HepG2 (cell line): ENCODE results near the gene NAT10.

Source experiments
- AKNA ChIP-seq: sonication (generic); formaldehyde crosslinking; IDR thresholded peaks from 2 replicates; pipeline ENCODE4 v1.4.0; 2020; ENCODE audit warnings: missing genetic modification reagents, borderline replicate concordance
- CTCF ChIP-seq: sonication (generic); formaldehyde crosslinking; IDR thresholded peaks from 2 replicates; pipeline ENCODE4 v1.5.0; 2020; ENCODE audit warnings: mild to moderate bottlenecking, missing genetic modification reagents, moderate library complexity
- HNF4G ChIP-seq, 2 experiments: sonication (generic) in 1 of 2; formaldehyde crosslinking in 1 of 2; IDR thresholded peaks; 2 replicates each; pipeline versions ENCODE4 v1.4.0 to v1.6.1; 2011 to 2020; ENCODE audit warnings: borderline replicate concordance in 2 of 2, low read depth in 2 of 2, mild to moderate bottlenecking in 2 of 2, low read length in 1 of 2, missing genetic modification reagents in 1 of 2, moderate library complexity in 1 of 2
- MAX ChIP-seq: IDR thresholded peaks from 2 replicates; pipeline ENCODE4 v1.6.1; 2012; ENCODE audit warnings: inconsistent platforms
- PHB2 ChIP-seq: fragments of 450-650 bp; IDR thresholded peaks from 2 replicates; pipeline ENCODE4 v1.6.1; 2018; ENCODE audit not compliant: partially characterized antibody
- PHF20 ChIP-seq: sonication (generic); formaldehyde crosslinking; IDR thresholded peaks from 2 replicates; pipeline ENCODE4 v1.5.0; 2020; ENCODE audit warnings: mild to moderate bottlenecking, missing genetic modification reagents
- TCF12 ChIP-seq, 2 experiments: fragments of 450-650 bp in 1 of 2; sonication (generic) in 1 of 2; formaldehyde crosslinking in 1 of 2; IDR thresholded peaks; 2 replicates each; pipeline versions ENCODE4 v1.6.1 to v1.8.0; 2017 to 2022; ENCODE audit warnings: antibody characterized with exemption in 1 of 2, mild to moderate bottlenecking in 1 of 2, missing genetic modification reagents in 1 of 2, moderate library complexity in 1 of 2
- ZBTB14 ChIP-seq: sonication (generic); formaldehyde crosslinking; IDR thresholded peaks from 2 replicates; pipeline ENCODE4 v1.4.0; 2020; ENCODE audit warnings: missing genetic modification reagents

GRCh38 chr11:34149274-34149673 lies 43.8 kb downstream of the NAT10 start:
- TF ChIP-seq HNF4G (IDR thresholded peaks at IDR 0.05; ENCODE audit: borderline replicate concordance, low read depth, low read length) (no peak), HNF4G (CRISPR knock-in tag; IDR thresholded peaks at IDR 0.05; ENCODE audit: borderline replicate concordance, low read depth) (no peak), CTCF (CRISPR knock-in tag) (no peak), ZBTB14 (CRISPR knock-in tag) (no peak), AKNA (CRISPR knock-in tag) (no peak), MAX (no peak), PHF20 (CRISPR knock-in tag) (no peak), TCF12 (IDR thresholded peaks at IDR 0.05) (no peak), TCF12 (CRISPR knock-in tag; IDR thresholded peaks at IDR 0.05) (no peak), PHB2 (no peak)
